Activated naive CD4-positive, alpha-beta T cell treated with anti-CD3 and anti-CD28 coated beads, Interleukin-2, amount 10 ng/mL, durations not matched to agents 7 days and 5 days (primary cell): ENCODE measurements around the gene STYK1.

Source experiments
- CTCF ChIA-PET: fragments of 350-600 bp; sonication (Branson Sonifier 250); formaldehyde crosslinking; loops from one replicate; lab custom pipeline; 2021; ENCODE audit warnings: antibody characterized with exemption; lab: Charles Lee
- DNase-seq: peaks from one replicate; pipeline ENCODE4 v3.0.0-alpha.2; 2020
- H3K27ac Mint-ChIP-seq: one replicate; pipeline ENCODE4 v1.8.0; 2021; ENCODE audit warnings: mild to moderate bottlenecking, moderate library complexity, mixed read lengths
- H3K27me3 Mint-ChIP-seq: one replicate; pipeline ENCODE4 v1.8.0; 2021; ENCODE audit warnings: mild to moderate bottlenecking, mixed read lengths
- H3K36me3 Mint-ChIP-seq: one replicate; pipeline ENCODE4 v1.8.0; 2021; ENCODE audit warnings: mixed read lengths
- H3K4me1 Mint-ChIP-seq: one replicate; pipeline ENCODE4 v1.8.0; 2021; ENCODE audit warnings: mixed read lengths
- H3K4me3 Mint-ChIP-seq: one replicate; pipeline ENCODE4 v1.8.0; 2021; ENCODE audit warnings: mild to moderate bottlenecking, moderate library complexity, mixed read lengths
- H3K9me3 Mint-ChIP-seq: one replicate; pipeline ENCODE4 v1.8.0; 2021; ENCODE audit warnings: mixed read lengths

The STYK1 gene

GRCh38 chr12:10708862-10709261, 35.0 kb upstream of the STYK1 start:
- Mint-ChIP-seq H3K27ac (no peak overlapping the region), H3K27me3 (no peaks in the 10 kb centered on the region), H3K4me3 (no peak overlapping the region), H3K4me1 (no peaks in the 10 kb centered on the region), H3K9me3 (no peaks in the 10 kb centered on the region), H3K36me3 (peaks cover 25% of the 10 kb centered on the region)
- CTCF ChIA-PET: interaction anchor here (1.2 kb wide), 1 partner anchor 41 kb away, joined by 6 read pairs; no protein-coding TSS in a partner anchor
- no peak for DNase-seq

GRCh38 chr12:10705655-10706054, 31.8 kb upstream of the STYK1 start:
- Mint-ChIP-seq H3K27me3 (no peaks in the 10 kb centered on the region), H3K4me1 (peaks cover 13% of the 10 kb centered on the region), H3K36me3 (peaks cover 23% of the 10 kb centered on the region), H3K27ac (no peak overlapping the region), H3K9me3 (no peaks in the 10 kb centered on the region), H3K4me3 (no peak overlapping the region)
- no peak for DNase-seq
- CTCF ChIA-PET: no interaction called here

- CTCF ChIA-PET: no interaction called here
- H3K4me1 Mint-ChIP-seq: peaks cover 14% of the 10 kb centered on the region
- H3K27me3 Mint-ChIP-seq: no peaks in the 10 kb centered on the region
- H3K36me3 Mint-ChIP-seq: peaks cover 15% of the 10 kb centered on the region
- DNase-seq: no peak
- H3K27ac Mint-ChIP-seq: peak overlapping the region; percentile 69
- H3K9me3 Mint-ChIP-seq: no peaks in the 10 kb centered on the region
- H3K4me3 Mint-ChIP-seq: no peak overlapping the region
Observed at GRCh38 chr12:10701843-10702242, 28.0 kb upstream of the STYK1 start.

GRCh38 chr12:10701131-10701681, 27.4 kb upstream of the STYK1 start:
- Mint-ChIP-seq H3K27me3 (no peaks in the 10 kb centered on the region), H3K27ac (peak overlapping the region; percentile 69), H3K9me3 (no peaks in the 10 kb centered on the region), H3K4me3 (no peak overlapping the region), H3K36me3 (peaks cover 15% of the 10 kb centered on the region), H3K4me1 (peaks cover 14% of the 10 kb centered on the region)
- CTCF ChIA-PET: interaction anchor here (0.8 kb wide), 1 partner anchor 49 kb away, joined by 3 read pairs; no protein-coding TSS in a partner anchor
- peak; percentile 25 for DNase-seq

- peaks cover 15% of the 10 kb centered on the region for H3K36me3 Mint-ChIP-seq
- H3K4me1 Mint-ChIP-seq: peaks cover 14% of the 10 kb centered on the region
- H3K27me3 Mint-ChIP-seq: no peaks in the 10 kb centered on the region
- CTCF ChIA-PET: no interaction called here
- H3K4me3 Mint-ChIP-seq: no peak overlapping the region
- no peaks in the 10 kb centered on the region for H3K9me3 Mint-ChIP-seq
- H3K27ac Mint-ChIP-seq: no peak overlapping the region
- DNase-seq: no peak
Observed at GRCh38 chr12:10700581-10700980, 26.7 kb upstream of the STYK1 start.

- CTCF ChIA-PET: interaction anchor here (1.1 kb wide), 1 partner anchor 43 kb away, joined by 3 read pairs; no protein-coding TSS in a partner anchor
- no peak for DNase-seq
- Mint-ChIP-seq H3K27me3 (no peaks in the 10 kb centered on the region), H3K4me3 (no peak overlapping the region), H3K27ac (no peak overlapping the region), H3K9me3 (no peaks in the 10 kb centered on the region), H3K4me1 (peaks cover 14% of the 10 kb centered on the region), H3K36me3 (peaks cover 17% of the 10 kb centered on the region)
Observed at GRCh38 chr12:10697862-10698261, 24.0 kb upstream of the STYK1 start.

- H3K4me3 Mint-ChIP-seq: no peak overlapping the region
- DNase-seq: no peak
- no peaks in the 10 kb centered on the region for H3K9me3 Mint-ChIP-seq
- H3K36me3 Mint-ChIP-seq: peaks cover 17% of the 10 kb centered on the region
- H3K27ac Mint-ChIP-seq: no peak overlapping the region
- CTCF ChIA-PET: interaction anchor here (1.1 kb wide), 2 partner anchors 15 to 19 kb away, joined by 3 read pairs; no protein-coding TSS in a partner anchor
- H3K27me3 Mint-ChIP-seq: no peaks in the 10 kb centered on the region
- peaks cover 14% of the 10 kb centered on the region for H3K4me1 Mint-ChIP-seq
Observed at GRCh38 chr12:10697156-10697555, 23.3 kb upstream of the STYK1 start.

GRCh38 chr12:10690906-10691305, 17.1 kb upstream of the STYK1 start:
- Mint-ChIP-seq H3K27ac (no peak overlapping the region), H3K36me3 (peaks cover 2% of the 10 kb centered on the region), H3K4me3 (no peak overlapping the region), H3K9me3 (peaks cover 13% of the 10 kb centered on the region), H3K27me3 (peaks cover 3% of the 10 kb centered on the region), H3K4me1 (no peaks in the 10 kb centered on the region)
- DNase-seq: no peak
- CTCF ChIA-PET: no interaction called here

GRCh38 chr12:10689146-10689545, 15.3 kb upstream of the STYK1 start:
- Mint-ChIP-seq H3K9me3 (peaks cover 13% of the 10 kb centered on the region), H3K4me3 (no peak overlapping the region), H3K27ac (no peak overlapping the region), H3K27me3 (peaks cover 10% of the 10 kb centered on the region), H3K4me1 (no peaks in the 10 kb centered on the region), H3K36me3 (no peaks in the 10 kb centered on the region)
- CTCF ChIA-PET: no interaction called here
- DNase-seq: no peak

GRCh38 chr12:10688042-10688441, 14.2 kb upstream of the STYK1 start:
- H3K27me3 Mint-ChIP-seq: peaks cover 10% of the 10 kb centered on the region
- H3K27ac Mint-ChIP-seq: no peak overlapping the region
- H3K4me3 Mint-ChIP-seq: no peak overlapping the region
- no peaks in the 10 kb centered on the region for H3K36me3 Mint-ChIP-seq
- peaks cover 13% of the 10 kb centered on the region for H3K9me3 Mint-ChIP-seq
- H3K4me1 Mint-ChIP-seq: no peaks in the 10 kb centered on the region
- CTCF ChIA-PET: no interaction called here
- no peak for DNase-seq

GRCh38 chr12:10672231-10672868, 1.5 kb downstream of the STYK1 start:
- CTCF ChIA-PET: no interaction called here
- no peak overlapping the region for H3K4me3 Mint-ChIP-seq

GRCh38 chr12:10669533-10669932, 4.3 kb downstream of the STYK1 start:
- Mint-ChIP-seq H3K4me1 (peaks cover 39% of the 10 kb centered on the region), H3K27ac (no peak overlapping the region), H3K27me3 (peaks cover 56% of the 10 kb centered on the region), H3K36me3 (peaks cover 3% of the 10 kb centered on the region), H3K4me3 (no peak overlapping the region), H3K9me3 (peaks cover 4% of the 10 kb centered on the region)
- CTCF ChIA-PET: no interaction called here
- no peak for DNase-seq

More at GRCh38 chr12:10672231-10672868, 1.5 kb downstream of the STYK1 start:
- Mint-ChIP-seq H3K4me1 (peaks cover 65% of the 10 kb centered on the region), H3K36me3 (peaks cover 3% of the 10 kb centered on the region), H3K27me3 (peaks cover 63% of the 10 kb centered on the region), H3K9me3 (peaks cover 4% of the 10 kb centered on the region), H3K27ac (no peak overlapping the region)
- DNase-seq: peak; percentile 37

GRCh38 chr12:10668526-10668925, 5.3 kb downstream of the STYK1 start:
- H3K4me1 Mint-ChIP-seq: peaks cover 29% of the 10 kb centered on the region
- CTCF ChIA-PET: interaction anchor here (0.7 kb wide), 1 partner anchor 433 kb away, joined by 3 read pairs; no protein-coding TSS in a partner anchor
- no peak for DNase-seq
- H3K9me3 Mint-ChIP-seq: peaks cover 1% of the 10 kb centered on the region
- peak overlapping the region; percentile 27 for H3K4me3 Mint-ChIP-seq
- no peaks in the 10 kb centered on the region for H3K36me3 Mint-ChIP-seq
- H3K27me3 Mint-ChIP-seq: peaks cover 46% of the 10 kb centered on the region
- no peak overlapping the region for H3K27ac Mint-ChIP-seq

GRCh38 chr12:10667581-10667980, 6.3 kb downstream of the STYK1 start:
- Mint-ChIP-seq H3K27ac (no peak overlapping the region), H3K4me1 (peaks cover 20% of the 10 kb centered on the region), H3K27me3 (peaks cover 51% of the 10 kb centered on the region), H3K4me3 (no peak overlapping the region), H3K9me3 (no peaks in the 10 kb centered on the region), H3K36me3 (no peaks in the 10 kb centered on the region)
- CTCF ChIA-PET: no interaction called here
- no peak for DNase-seq

GRCh38 chr12:10664499-10664898, 9.4 kb downstream of the STYK1 start:
- H3K9me3 Mint-ChIP-seq: no peaks in the 10 kb centered on the region
- H3K27me3 Mint-ChIP-seq: peaks cover 38% of the 10 kb centered on the region
- no peaks in the 10 kb centered on the region for H3K36me3 Mint-ChIP-seq
- CTCF ChIA-PET: no interaction called here
- H3K27ac Mint-ChIP-seq: no peak overlapping the region
- H3K4me1 Mint-ChIP-seq: peaks cover 7% of the 10 kb centered on the region
- H3K4me3 Mint-ChIP-seq: no peak overlapping the region
- DNase-seq: no peak
